Dermis blood vessel endothelial cell (primary cell): ENCODE measurements around the gene MRPS21. TPM values are rescaled to one million over a fixed set of nuclear protein-coding genes. Genes with fewer than 3 reads are reported as not detected.

Experiments
- DNase-seq: peaks from one replicate; pipeline ENCODE4 v3.0.0; 2010
- total RNA-seq: library from RNA; depleted of rRNA; stranded (reverse); fragments of >200 nt; gene quantifications from 2 replicates; pipeline ENCODE4 v1.2.3, GENCODE V29; 2014

The MRPS21 gene
- 35.4 and 43.4 TPM in 2 replicates for total RNA-seq

GRCh38 chr1:150293433-150294253 is at the start of gene MRPS21:
Gene MRPS21, plus strand, starts transcription at chr1:150293861. Its CDS starts 506 bp downstream, at chr1:150294367.
- DNase-seq: peak; percentile 97

- DNase-seq: no peak
These were observed 43.7 kb upstream of the MRPS21 start for GRCh38 chr1:150249936-150250335.

- DNase-seq: no peak
These were observed 37.5 kb upstream of the MRPS21 start for GRCh38 chr1:150256198-150256553.

- no peak for DNase-seq
These were observed 36.9 kb upstream of the MRPS21 start for GRCh38 chr1:150256554-150257341.

GRCh38 chr1:150257624-150258585 is 35.8 kb upstream of the MRPS21 start, which contains the start of gene CA14:
Gene CA14, plus strand, starts transcription at chr1:150257774. Its CDS starts 355 bp downstream, at chr1:150258129.
- DNase-seq: no peak

- no peak for DNase-seq
These were observed 34.4 kb upstream of the MRPS21 start for GRCh38 chr1:150259217-150259616.

- no peak for DNase-seq
These were observed 33.6 kb upstream of the MRPS21 start for GRCh38 chr1:150259758-150260669.

- no peak for DNase-seq
These were observed 32.3 kb upstream of the MRPS21 start for GRCh38 chr1:150261367-150261766.

- DNase-seq: peak; percentile 15
These were observed 31.0 kb upstream of the MRPS21 start for GRCh38 chr1:150262388-150263320.

GRCh38 chr1:150263549-150263948 is 30.1 kb upstream of the MRPS21 start:
- no peak for DNase-seq

GRCh38 chr1:150267896-150268295 is 25.8 kb upstream of the MRPS21 start:
- peak; percentile 13 for DNase-seq

- peak; percentile 59 for DNase-seq
These were observed 25.3 kb upstream of the MRPS21 start for GRCh38 chr1:150268340-150268704.

- DNase-seq: peak; percentile 98
These were observed 24.8 kb upstream of the MRPS21 start, which contains the start of gene APH1A for GRCh38 chr1:150268705-150269403. Gene APH1A, minus strand, starts transcription at chr1:150269016. Its CDS starts 206 bp downstream, at chr1:150268810.

GRCh38 chr1:150269451-150269850 is 24.2 kb upstream of the MRPS21 start:
- no peak for DNase-seq

- no peak for DNase-seq
These were observed 22.2 kb upstream of the MRPS21 start for GRCh38 chr1:150271291-150271959.

- peak; percentile 54 for DNase-seq
These were observed 20.4 kb upstream of the MRPS21 start for GRCh38 chr1:150273311-150273710.

- no peak for DNase-seq
These were observed 13.4 kb upstream of the MRPS21 start for GRCh38 chr1:150280138-150280707.

GRCh38 chr1:150281221-150281757 is 12.4 kb upstream of the MRPS21 start:
- peak; percentile 86 for DNase-seq
